ENCODE measurements around the gene QRSL1. TPM values are rescaled to one million over a fixed set of nuclear protein-coding genes. Genes with fewer than 3 reads are reported as not detected.

Gene QRSL1
- total RNA-seq, 4 donors from 2014 or later: 6.8 to 8.0 (median 8.0) TPM

DNA sequence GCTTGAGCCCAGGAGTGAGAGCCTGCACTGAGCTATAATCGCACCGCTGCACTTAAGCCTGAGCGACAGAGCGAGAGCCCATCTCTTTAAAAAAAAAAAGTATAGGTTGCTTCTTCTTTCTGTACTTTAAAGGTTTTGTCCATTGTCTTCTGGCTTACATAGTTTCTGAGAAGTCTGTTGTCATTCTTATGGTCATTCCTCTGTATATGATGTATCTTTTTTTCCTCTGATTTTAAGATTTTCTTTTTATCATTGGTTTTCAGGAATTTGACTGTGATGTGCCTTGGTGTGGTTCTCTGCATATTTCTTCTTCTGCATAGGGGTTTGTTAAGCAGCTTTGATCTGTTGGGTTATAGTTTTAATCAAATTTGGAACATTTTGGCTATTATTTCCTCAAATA is 29.1 kb downstream of the QRSL1 start:
- DNase-seq (ENCODE audit: low spot score) (no peak), ATAC-seq (ENCODE audit: low FRiP score) (no peak)
- TF ChIP-seq, protein P1, sequence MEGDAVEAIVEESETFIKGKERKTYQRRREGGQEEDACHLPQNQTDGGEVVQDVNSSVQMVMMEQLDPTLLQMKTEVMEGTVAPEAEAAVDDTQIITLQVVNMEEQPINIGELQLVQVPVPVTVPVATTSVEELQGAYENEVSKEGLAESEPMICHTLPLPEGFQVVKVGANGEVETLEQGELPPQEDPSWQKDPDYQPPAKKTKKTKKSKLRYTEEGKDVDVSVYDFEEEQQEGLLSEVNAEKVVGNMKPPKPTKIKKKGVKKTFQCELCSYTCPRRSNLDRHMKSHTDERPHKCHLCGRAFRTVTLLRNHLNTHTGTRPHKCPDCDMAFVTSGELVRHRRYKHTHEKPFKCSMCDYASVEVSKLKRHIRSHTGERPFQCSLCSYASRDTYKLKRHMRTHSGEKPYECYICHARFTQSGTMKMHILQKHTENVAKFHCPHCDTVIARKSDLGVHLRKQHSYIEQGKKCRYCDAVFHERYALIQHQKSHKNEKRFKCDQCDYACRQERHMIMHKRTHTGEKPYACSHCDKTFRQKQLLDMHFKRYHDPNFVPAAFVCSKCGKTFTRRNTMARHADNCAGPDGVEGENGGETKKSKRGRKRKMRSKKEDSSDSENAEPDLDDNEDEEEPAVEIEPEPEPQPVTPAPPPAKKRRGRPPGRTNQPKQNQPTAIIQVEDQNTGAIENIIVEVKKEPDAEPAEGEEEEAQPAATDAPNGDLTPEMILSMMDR (IDR thresholded peaks at IDR 0.05): no peak

DNA sequence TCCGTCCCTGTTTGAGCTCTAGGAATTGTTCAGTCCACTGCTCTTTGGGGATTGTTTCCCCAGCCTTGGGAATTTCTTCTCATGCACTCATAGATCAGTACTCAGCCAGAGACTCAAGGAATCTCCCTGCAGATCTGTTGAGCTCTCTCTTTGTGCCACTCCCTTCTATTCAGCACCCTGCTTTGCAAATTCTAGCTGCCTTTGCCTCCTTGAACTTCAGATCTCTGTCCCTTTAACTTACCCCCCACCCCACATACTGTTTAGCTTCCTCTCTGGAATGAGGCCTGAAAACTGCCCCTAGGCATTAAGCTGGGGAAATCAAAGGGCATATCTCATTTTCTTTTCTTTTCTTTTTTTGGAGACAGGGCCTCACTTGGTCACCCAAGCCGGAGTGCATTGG is 30.5 kb downstream of the QRSL1 start:
- ATAC-seq (ENCODE audit: low FRiP score): no peak
- no peak for DNase-seq (ENCODE audit: low spot score)
- TF ChIP-seq, protein P1 (IDR thresholded peaks at IDR 0.05): no peak

DNA sequence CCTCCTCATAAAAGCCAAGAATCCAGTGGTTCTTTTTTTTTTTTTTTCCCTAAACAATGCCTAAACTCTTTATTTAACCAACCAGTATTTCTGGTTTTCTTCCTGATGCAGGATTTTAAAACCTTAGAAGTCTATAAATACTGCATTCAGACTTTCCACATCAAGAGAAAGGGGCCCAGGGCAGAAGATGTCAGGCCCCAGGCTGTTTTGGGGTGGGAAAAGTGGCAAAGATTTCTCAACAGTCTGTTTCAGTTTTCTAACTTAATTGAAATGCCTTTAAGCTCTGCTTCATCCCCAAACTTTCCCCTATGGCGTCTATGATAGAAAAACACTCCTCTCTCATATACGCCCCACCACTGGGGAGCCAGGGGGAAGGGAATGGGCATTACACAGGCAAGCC is 33.1 kb downstream of the QRSL1 start:
- DNase-seq (ENCODE audit: low spot score) (no peak), ATAC-seq (ENCODE audit: low FRiP score) (no peak)
- TF ChIP-seq, protein P1 (IDR thresholded peaks at IDR 0.05): no peak

DNA sequence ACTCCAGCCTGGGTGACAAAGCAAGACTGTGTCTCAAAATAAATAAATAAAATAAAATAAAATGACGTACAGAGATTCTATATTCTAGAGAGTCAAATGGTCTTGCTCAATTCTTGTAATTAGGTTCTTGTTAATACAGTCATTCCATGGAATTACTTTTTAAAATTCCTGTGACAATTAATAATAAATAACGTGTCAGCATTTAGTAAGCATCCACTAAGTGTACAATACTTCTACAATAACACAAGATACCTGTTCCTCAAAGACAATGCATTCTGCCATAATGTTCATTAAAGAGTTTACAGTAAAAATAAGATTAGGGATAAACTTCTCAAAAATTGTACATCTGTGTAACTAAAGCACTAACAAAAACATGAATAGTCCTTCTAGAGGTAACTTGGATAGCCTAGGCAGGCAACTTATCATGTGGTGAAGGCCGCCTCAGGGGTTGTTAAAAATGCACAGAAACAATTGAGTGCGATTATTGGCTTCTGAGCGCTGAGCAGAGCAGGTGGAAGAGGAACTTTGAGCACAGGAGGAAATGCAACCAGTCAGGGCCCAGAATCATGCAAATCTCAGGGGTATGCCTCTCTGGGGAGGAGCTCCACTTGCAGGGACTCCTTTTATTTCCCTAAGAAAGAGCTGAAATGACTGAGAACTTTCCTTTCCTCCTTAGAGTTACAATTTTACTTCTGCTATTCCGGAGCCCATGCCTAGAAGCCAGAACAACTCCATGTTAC is 37.1 kb downstream of the QRSL1 start:
- TF ChIP-seq, protein P1 (IDR thresholded peaks at IDR 0.05): no peak
- DNase-seq (ENCODE audit: low spot score): no peak
- no peak for ATAC-seq (ENCODE audit: low FRiP score)

DNA sequence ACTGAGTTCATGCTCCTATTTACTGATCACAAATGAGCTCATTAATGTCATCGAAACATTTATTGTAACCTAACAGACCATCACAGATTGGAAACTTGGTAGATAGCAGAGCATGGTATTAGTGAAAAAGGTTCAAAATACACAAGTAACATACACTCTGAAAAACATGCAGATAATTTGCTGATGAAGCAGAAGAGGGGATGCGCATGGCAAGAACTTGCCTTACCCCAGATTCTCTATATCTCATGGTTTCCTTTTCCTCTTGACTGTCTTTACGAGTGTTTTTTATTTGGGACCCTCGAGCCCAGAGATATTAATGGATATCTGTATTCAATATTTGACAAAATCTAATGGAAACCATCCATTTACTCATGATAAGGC is 37.6 kb downstream of the QRSL1 start:
- DNase-seq (ENCODE audit: low spot score) (no peak), ATAC-seq (ENCODE audit: low FRiP score) (no peak)
- TF ChIP-seq, protein P1 (IDR thresholded peaks at IDR 0.05): no peak

DNA sequence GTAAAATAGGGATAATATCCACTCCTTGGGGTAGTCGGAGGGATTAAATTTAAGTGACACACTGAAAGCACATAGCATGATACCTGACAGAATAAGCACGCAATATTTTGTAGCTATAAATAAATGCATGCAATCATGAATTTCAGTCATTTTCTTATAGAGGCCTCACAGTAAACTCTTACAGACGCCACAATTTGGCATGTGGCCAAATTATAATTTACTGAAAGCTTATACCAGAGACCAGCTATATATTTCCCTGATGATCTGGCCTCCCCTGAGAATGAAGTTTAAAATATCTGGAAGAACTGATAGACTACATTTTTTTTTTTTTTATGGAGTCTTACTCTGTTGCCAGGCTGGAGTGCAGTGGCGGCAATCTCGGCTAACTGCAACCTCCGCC is 40.9 kb downstream of the QRSL1 start:
- ATAC-seq (ENCODE audit: low FRiP score): no peak
- DNase-seq (ENCODE audit: low spot score): no peak
- TF ChIP-seq, protein P1 (IDR thresholded peaks at IDR 0.05): no peak

DNA sequence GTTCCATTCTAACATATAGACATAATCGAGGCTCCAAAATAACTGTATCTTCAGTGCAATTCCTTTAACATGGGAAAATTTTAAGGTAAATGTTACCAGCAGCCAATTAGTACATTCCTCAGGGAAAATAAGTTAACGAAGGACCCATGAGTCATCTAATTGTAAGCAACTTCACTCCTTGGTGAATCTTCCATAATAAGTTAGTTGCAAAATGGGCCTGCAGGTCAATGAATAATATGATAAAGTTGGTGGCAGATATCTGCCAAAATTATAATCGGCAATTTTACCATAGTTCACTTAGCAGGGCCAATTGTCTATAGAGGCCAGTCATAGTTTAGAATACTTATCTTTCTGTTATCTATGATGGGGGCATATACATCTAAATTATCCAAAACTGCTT is 42.3 kb downstream of the QRSL1 start:
- DNase-seq (ENCODE audit: low spot score) (no peak), ATAC-seq (ENCODE audit: low FRiP score) (no peak)
- TF ChIP-seq, protein P1 (IDR thresholded peaks at IDR 0.05): no peak

All from omental fat pad (tissue), 4 donors.